K562 (cell line): ENCODE data around the gene OPN5.

ENCODE experiments used
- ARNT ChIP-seq, 2 experiments: fragments of 450-650 bp; IDR thresholded peaks; 2 replicates each; pipeline ENCODE4 v1.6.1; 2016; ENCODE audit warnings: mild to moderate bottlenecking in 1 of 2
- HDAC2 ChIP-seq: fragments of 450-650 bp; IDR thresholded peaks from 2 replicates; pipeline ENCODE4 v1.6.1; 2016; ENCODE audit warnings: mild to moderate bottlenecking
- MAFK ChIP-seq: IDR thresholded peaks from 2 replicates; pipeline ENCODE4 v1.6.1; 2011; ENCODE audit warnings: low read length, improper control_type of control experiment
- POLR2A ChIP-seq: fragments of 450-650 bp; conservative IDR thresholded peaks from 2 replicates; pipeline ENCODE4 v1.6.1; 2016
- SP1 ChIP-seq: sonication (generic); formaldehyde crosslinking; IDR thresholded peaks from 2 replicates; pipeline ENCODE4 v1.8.1; 2022; ENCODE audit warnings: mild to moderate bottlenecking, missing genetic modification reagents
- TEAD4 ChIP-seq, 2 experiments: sonication (generic) in 1 of 2; formaldehyde crosslinking in 1 of 2; IDR thresholded peaks; 2 replicates each; pipeline versions ENCODE4 v1.6.1 to v1.8.0; 2012 to 2022; ENCODE audit warnings: borderline replicate concordance in 1 of 2, inconsistent platforms in 1 of 2, low read length in 1 of 2, mild to moderate bottlenecking in 1 of 2, missing genetic modification reagents in 1 of 2
- ZNF217 ChIP-seq: sonication (generic); formaldehyde crosslinking; IDR thresholded peaks from 2 replicates; pipeline ENCODE4 v1.8.0; 2022; ENCODE audit warnings: mild to moderate bottlenecking, missing genetic modification reagents
- TF ChIP-seq, protein P1 (sequence below): fragments of 450-650 bp; formaldehyde crosslinking; IDR thresholded peaks from 2 replicates; pipeline ENCODE4 v1.4.0; 2020; ENCODE audit warnings: mild to moderate bottlenecking, moderate library complexity
- TF ChIP-seq, protein P2 (sequence below), 3 experiments: IDR thresholded peaks in 2 of 3; conservative IDR thresholded peaks in 1 of 3; 2 replicates each; pipeline ENCODE4 v1.5.1; 2011 to 2012; ENCODE audit warnings: low read length in 3 of 3, mild to moderate bottlenecking in 3 of 3, control low read depth in 2 of 3, improper control_type of control experiment in 1 of 3, inconsistent platforms in 1 of 3, low read depth in 1 of 3, mixed read lengths in 1 of 3, moderate library complexity in 1 of 3; ENCODE audit not compliant: insufficient read depth in 2 of 3

- TF ChIP-seq, protein P1, sequence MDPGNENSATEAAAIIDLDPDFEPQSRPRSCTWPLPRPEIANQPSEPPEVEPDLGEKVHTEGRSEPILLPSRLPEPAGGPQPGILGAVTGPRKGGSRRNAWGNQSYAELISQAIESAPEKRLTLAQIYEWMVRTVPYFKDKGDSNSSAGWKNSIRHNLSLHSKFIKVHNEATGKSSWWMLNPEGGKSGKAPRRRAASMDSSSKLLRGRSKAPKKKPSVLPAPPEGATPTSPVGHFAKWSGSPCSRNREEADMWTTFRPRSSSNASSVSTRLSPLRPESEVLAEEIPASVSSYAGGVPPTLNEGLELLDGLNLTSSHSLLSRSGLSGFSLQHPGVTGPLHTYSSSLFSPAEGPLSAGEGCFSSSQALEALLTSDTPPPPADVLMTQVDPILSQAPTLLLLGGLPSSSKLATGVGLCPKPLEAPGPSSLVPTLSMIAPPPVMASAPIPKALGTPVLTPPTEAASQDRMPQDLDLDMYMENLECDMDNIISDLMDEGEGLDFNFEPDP (CRISPR knock-in tag): no peak
- TF ChIP-seq TEAD4 (IDR thresholded peaks at IDR 0.05; ENCODE audit: low read length): no peak
- TF ChIP-seq TEAD4 (CRISPR knock-in tag; IDR thresholded peaks at IDR 0.05; ENCODE audit: borderline replicate concordance): no peak
- no peak for TF ChIP-seq SP1 (CRISPR knock-in tag)
- no peak for TF ChIP-seq POLR2A
- TF ChIP-seq, protein P2, sequence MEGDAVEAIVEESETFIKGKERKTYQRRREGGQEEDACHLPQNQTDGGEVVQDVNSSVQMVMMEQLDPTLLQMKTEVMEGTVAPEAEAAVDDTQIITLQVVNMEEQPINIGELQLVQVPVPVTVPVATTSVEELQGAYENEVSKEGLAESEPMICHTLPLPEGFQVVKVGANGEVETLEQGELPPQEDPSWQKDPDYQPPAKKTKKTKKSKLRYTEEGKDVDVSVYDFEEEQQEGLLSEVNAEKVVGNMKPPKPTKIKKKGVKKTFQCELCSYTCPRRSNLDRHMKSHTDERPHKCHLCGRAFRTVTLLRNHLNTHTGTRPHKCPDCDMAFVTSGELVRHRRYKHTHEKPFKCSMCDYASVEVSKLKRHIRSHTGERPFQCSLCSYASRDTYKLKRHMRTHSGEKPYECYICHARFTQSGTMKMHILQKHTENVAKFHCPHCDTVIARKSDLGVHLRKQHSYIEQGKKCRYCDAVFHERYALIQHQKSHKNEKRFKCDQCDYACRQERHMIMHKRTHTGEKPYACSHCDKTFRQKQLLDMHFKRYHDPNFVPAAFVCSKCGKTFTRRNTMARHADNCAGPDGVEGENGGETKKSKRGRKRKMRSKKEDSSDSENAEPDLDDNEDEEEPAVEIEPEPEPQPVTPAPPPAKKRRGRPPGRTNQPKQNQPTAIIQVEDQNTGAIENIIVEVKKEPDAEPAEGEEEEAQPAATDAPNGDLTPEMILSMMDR (IDR thresholded peaks at IDR 0.05 in 2 of 3, conservative IDR thresholded peaks at IDR 0.05 in 1 of 3; ENCODE audit: insufficient read depth in 2 of 3, low read depth in 1 of 3, low read length in 3 of 3): peak; percentile 87 to 97 (median 94)
- no peak for TF ChIP-seq HDAC2
- TF ChIP-seq ARNT (IDR thresholded peaks at IDR 0.05): no peak
- TF ChIP-seq MAFK: no peak
- no peak for TF ChIP-seq ZNF217 (CRISPR knock-in tag)
Observed at GRCh38 chr6:47787620-47788497, 6.0 kb downstream of the OPN5 start.
